ENCODE data around the gene CPLANE2. TPM values are rescaled to one million over a fixed set of nuclear protein-coding genes. Genes with fewer than 3 reads are reported as not detected.

The CPLANE2 gene
- total RNA-seq, result 4.5 and 4.6 TPM in 2 replicates

GRCh38 chr1:16236511-16237342 lies at the start of gene CPLANE2:
TSS of gene CPLANE2 (minus strand) at chr1:16237183. CDS start at chr1:16236742, 441 bp downstream.

GRCh38 chr1:16212251-16212961 lies 24.6 kb downstream of the CPLANE2 start, which contains the start of gene ARHGEF19:
TSS of gene ARHGEF19 (minus strand) at chr1:16212652. CDS start at chr1:16209054, 3,598 bp downstream.

Small RNA genes within 50 kb of the gene (small RNA-seq; reads per million reads assigned to genes)
- 0.13 reads per million for gene MT1XP1

Other genes starting within 250 kb of the CPLANE2 start
- gene SRARP, start 232.9 kb downstream of the CPLANE2 start, total RNA-seq, result not detected in 2 replicates
- under 0.01 TPM in 1 of 2 replicates, not detected in the other for gene HSPB7, start 219.1 kb downstream of the CPLANE2 start, total RNA-seq
- gene CLCNKA, start 215.1 kb downstream of the CPLANE2 start, total RNA-seq, result not detected in 2 replicates
- gene CLCNKB, start 193.4 kb downstream of the CPLANE2 start, total RNA-seq, result under 0.01 TPM in 1 of 2 replicates, not detected in the other
- gene FAM131C, start 163.5 kb downstream of the CPLANE2 start, total RNA-seq, result 0.33 and 0.38 TPM in 2 replicates
- gene EPHA2, start 81.1 kb downstream of the CPLANE2 start, total RNA-seq, result 158 and 218 TPM in 2 replicates
- 2.3 and 5.9 TPM in 2 replicates for gene ARHGEF19, start 24.5 kb downstream of the CPLANE2 start, total RNA-seq
- 17.2 and 20.3 TPM in 2 replicates for gene FBXO42, start 115.3 kb upstream of the CPLANE2 start, total RNA-seq
- gene SZRD1, start 130.1 kb upstream of the CPLANE2 start, total RNA-seq, result 105 TPM in 2 replicates
- not detected in 2 replicates for gene SPATA21, start 200.2 kb upstream of the CPLANE2 start, total RNA-seq
- 171 and 178 TPM in 2 replicates for gene NECAP2, start 203.5 kb upstream of the CPLANE2 start, total RNA-seq

Measured in vein endothelial cell (primary cell).